Gastroesophageal sphincter (tissue), 4 donors: ENCODE measurements around the gene DYNC1I2. TPM values are rescaled to one million over a fixed set of nuclear protein-coding genes. Genes with fewer than 3 reads are reported as not detected.

Experiments
- ATAC-seq: fragments of 150-250 bp; one replicate; pipeline ENCODE4 v1.9.1; 2016; ENCODE audit warnings: mild to moderate bottlenecking, moderate library complexity
- H3K27ac ChIP-seq, 4 donors: fragments of 200-600 bp; sonication (generic) in 3 of 4; 1 replicate in 3 of 4; 2 replicates in 1 of 4; pipeline ENCODE4 v1.5.1; 2016 to 2019
- H3K27me3 ChIP-seq: fragments of 200-600 bp; sonication (generic); one replicate; pipeline ENCODE4 v1.5.1; 2019
- H3K36me3 ChIP-seq, 2 donors: fragments of 200-600 bp; sonication (generic); one replicate each; pipeline ENCODE4 v1.5.1; 2019; ENCODE audit warnings: control low read depth in 1 of 2
- H3K4me1 ChIP-seq, 3 donors: fragments of 200-600 bp; sonication (generic); 1 replicate in 2 of 3; 2 replicates in 1 of 3; pipeline ENCODE4 v1.5.1; 2016 to 2019; ENCODE audit warnings: control low read depth in 2 of 3
- H3K4me3 ChIP-seq, 2 donors: fragments of 200-600 bp; sonication (generic); one replicate each; pipeline ENCODE4 v1.5.1; 2019; ENCODE audit warnings: mild to moderate bottlenecking in 1 of 2, moderate library complexity in 1 of 2
- H3K9me3 ChIP-seq, 3 donors: fragments of 200-600 bp; sonication (generic); one replicate each; pipeline ENCODE4 v1.5.1; 2017 to 2019; ENCODE audit warnings: control low read depth in 2 of 3
- EP300 ChIP-seq: sonication (generic); formaldehyde crosslinking; IDR thresholded peaks from one replicate; pipeline ENCODE4 v1.6.1; 2017; ENCODE audit warnings: antibody characterized with exemption, mild to moderate bottlenecking
- POLR2A ChIP-seq, 2 donors: fragments of 450-650 bp; IDR thresholded peaks; one replicate each; pipeline ENCODE4 v1.6.1; 2017; ENCODE audit warnings: antibody characterized with exemption in 2 of 2, mild to moderate bottlenecking in 2 of 2, moderate library complexity in 1 of 2
- POLR2AphosphoS5 ChIP-seq: sonication (generic); formaldehyde crosslinking; IDR thresholded peaks from one replicate; pipeline ENCODE4 v1.6.1; 2017; ENCODE audit warnings: antibody characterized with exemption
- WGBS, 2 donors: methylation state at CpG; one replicate each; pipeline ENCODE4 v1.1.5; 2018; ENCODE audit warnings: low coverage in 1 of 2; 5-methylcytosine and 5-hydroxymethylcytosine counted together
- total RNA-seq, 4 donors: library from RNA; depleted of rRNA; stranded (reverse); fragments of >200 nt; gene quantifications; one replicate each; pipeline ENCODE4 v1.1.0, GENCODE V29; 2016
- TF ChIP-seq, protein P1 (sequence below), 4 experiments: fragments of 200-600 bp in 2 of 4; fragments of 450-650 bp in 2 of 4; sonication (generic) in 1 of 4; IDR thresholded peaks; one replicate each; pipeline ENCODE4 v1.5.1; 2017 to 2019; ENCODE audit warnings: antibody characterized with exemption in 4 of 4, mild to moderate bottlenecking in 2 of 4, moderate library complexity in 2 of 4

DYNC1I2 gene
- total RNA-seq, 4 donors from 2014 or later: 117 to 147 (median 131) TPM

GRCh38 chr2:171741189-171741588 lies 53.9 kb downstream of the DYNC1I2 start:
- H3K9me3 ChIP-seq: no peaks in the 10 kb centered on the region
- H3K4me3 ChIP-seq: no peak overlapping the region
- ATAC-seq: no peak
- H3K27me3 ChIP-seq: no peaks in the 10 kb centered on the region
- peaks cover 0 to 94% of the 10 kb centered on the region in 2 donors for H3K36me3 ChIP-seq
- 65 to 81% methylated on average over 2 of the region's 2 CpGs for WGBS, 2 donors
- no peaks in the 10 kb centered on the region for H3K4me1 ChIP-seq
- TF ChIP-seq POLR2AphosphoS5: no peak
- no peak for TF ChIP-seq EP300
- no peak for TF ChIP-seq POLR2A (IDR thresholded peaks at IDR 0.05)
- TF ChIP-seq, protein P1, sequence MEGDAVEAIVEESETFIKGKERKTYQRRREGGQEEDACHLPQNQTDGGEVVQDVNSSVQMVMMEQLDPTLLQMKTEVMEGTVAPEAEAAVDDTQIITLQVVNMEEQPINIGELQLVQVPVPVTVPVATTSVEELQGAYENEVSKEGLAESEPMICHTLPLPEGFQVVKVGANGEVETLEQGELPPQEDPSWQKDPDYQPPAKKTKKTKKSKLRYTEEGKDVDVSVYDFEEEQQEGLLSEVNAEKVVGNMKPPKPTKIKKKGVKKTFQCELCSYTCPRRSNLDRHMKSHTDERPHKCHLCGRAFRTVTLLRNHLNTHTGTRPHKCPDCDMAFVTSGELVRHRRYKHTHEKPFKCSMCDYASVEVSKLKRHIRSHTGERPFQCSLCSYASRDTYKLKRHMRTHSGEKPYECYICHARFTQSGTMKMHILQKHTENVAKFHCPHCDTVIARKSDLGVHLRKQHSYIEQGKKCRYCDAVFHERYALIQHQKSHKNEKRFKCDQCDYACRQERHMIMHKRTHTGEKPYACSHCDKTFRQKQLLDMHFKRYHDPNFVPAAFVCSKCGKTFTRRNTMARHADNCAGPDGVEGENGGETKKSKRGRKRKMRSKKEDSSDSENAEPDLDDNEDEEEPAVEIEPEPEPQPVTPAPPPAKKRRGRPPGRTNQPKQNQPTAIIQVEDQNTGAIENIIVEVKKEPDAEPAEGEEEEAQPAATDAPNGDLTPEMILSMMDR (IDR thresholded peaks at IDR 0.05): no peak
- no peak overlapping the region for H3K27ac ChIP-seq

DNA sequence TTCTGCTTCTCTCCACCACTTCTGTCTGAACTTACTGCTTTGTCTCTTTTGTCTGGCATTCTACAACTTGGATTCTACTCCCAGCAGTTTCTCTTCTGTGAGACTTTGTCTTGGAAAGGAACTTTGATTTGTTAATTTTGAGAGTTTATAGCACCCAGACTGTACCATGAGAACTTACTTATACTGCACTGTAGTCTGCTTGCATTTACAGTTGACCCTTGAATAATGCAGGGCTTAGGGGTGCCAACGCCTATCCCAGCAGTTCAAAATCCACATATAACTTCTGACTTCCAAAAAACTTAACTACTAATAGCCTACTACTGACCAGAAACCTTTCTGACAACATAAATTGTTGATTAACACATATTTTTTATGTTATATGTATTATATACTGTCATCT lies 55.5 kb downstream of the DYNC1I2 start:
- Histone ChIP-seq H3K27me3 (no peaks in the 10 kb centered on the region), H3K36me3 (peaks cover 0 to 94% of the 10 kb centered on the region in 2 donors), H3K9me3 (no peaks in the 10 kb centered on the region), H3K4me3 (no peak overlapping the region), H3K27ac (no peak overlapping the region), H3K4me1 (no peaks in the 10 kb centered on the region)
- TF ChIP-seq POLR2A (IDR thresholded peaks at IDR 0.05): no peak
- no peak for TF ChIP-seq EP300
- TF ChIP-seq, protein P1 (IDR thresholded peaks at IDR 0.05): no peak
- TF ChIP-seq POLR2AphosphoS5: no peak
- ATAC-seq: no peak
- WGBS, 2 donors: 60% methylated on average over 1 of the region's 1 CpG; no CpG with 5 or more reads in 1 of the 2 donors

- Histone ChIP-seq H3K27ac (no peak overlapping the region), H3K36me3 (peaks cover 0 to 96% of the 10 kb centered on the region in 2 donors), H3K9me3 (no peaks in the 10 kb centered on the region), H3K4me3 (no peak overlapping the region), H3K4me1 (no peaks in the 10 kb centered on the region), H3K27me3 (no peaks in the 10 kb centered on the region)
- 58 to 86% methylated on average over 1 of the region's 1 CpG for WGBS, 2 donors
- ATAC-seq: no peak
- TF ChIP-seq, protein P1 (IDR thresholded peaks at IDR 0.05): no peak
- TF ChIP-seq POLR2AphosphoS5 (no peak), POLR2A (IDR thresholded peaks at IDR 0.05) (no peak), EP300 (no peak)
Measured at GRCh38 chr2:171745141-171745540, 57.9 kb downstream of the DYNC1I2 start.

DNA sequence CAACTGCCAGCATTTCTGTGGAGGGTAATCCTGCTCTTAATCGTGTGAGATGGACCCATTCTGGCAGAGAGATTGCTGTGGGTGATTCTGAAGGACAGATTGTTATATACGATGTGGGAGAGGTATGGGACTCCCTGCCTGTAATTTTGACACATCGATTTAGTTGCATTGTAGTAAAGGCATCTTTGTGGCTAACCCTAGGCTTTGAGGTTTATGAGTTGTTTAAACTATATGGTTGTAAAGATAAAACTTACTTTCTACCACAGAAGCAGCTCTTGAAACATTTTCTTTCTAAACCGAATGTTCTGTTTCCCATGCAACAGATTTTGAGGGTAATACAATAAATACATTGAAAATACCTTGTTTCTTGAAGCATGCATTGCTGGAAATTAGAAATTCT lies 58.5 kb downstream of the DYNC1I2 start:
- H3K27ac ChIP-seq: no peak overlapping the region
- no peaks in the 10 kb centered on the region for H3K9me3 ChIP-seq
- WGBS, 2 donors: 73 to 92% methylated on average over 4 of the region's 4 CpGs
- no peaks in the 10 kb centered on the region for H3K4me1 ChIP-seq
- ATAC-seq: no peak
- H3K4me3 ChIP-seq: no peak overlapping the region
- TF ChIP-seq POLR2A (IDR thresholded peaks at IDR 0.05) (no peak), POLR2AphosphoS5 (no peak), EP300 (no peak)
- TF ChIP-seq, protein P1 (IDR thresholded peaks at IDR 0.05): no peak
- peaks cover 0 to 95% of the 10 kb centered on the region in 2 donors for H3K36me3 ChIP-seq
- no peaks in the 10 kb centered on the region for H3K27me3 ChIP-seq

DNA sequence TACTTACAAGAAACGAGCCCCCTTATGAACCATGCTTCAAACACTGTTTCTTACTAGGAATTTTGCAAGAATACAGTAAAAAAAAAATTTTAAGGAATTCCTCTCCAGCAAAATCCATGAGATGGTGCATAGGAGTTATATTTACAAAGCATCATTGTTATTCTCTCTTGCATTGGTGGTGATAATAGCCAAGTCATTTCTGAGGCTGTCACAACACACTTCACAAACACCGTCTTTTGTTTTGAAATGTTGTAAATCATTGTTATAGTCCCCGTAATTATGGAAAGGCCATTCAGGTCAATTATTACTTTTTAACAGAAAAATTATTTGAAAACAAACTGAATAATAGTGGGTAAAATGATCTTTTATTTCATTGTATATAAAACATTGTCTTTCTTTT lies 60.1 kb downstream of the DYNC1I2 start:
- Histone ChIP-seq H3K9me3 (no peaks in the 10 kb centered on the region), H3K36me3 (peaks cover 0 to 95% of the 10 kb centered on the region in 2 donors), H3K4me1 (no peaks in the 10 kb centered on the region), H3K4me3 (no peak overlapping the region), H3K27me3 (no peaks in the 10 kb centered on the region), H3K27ac (no peak overlapping the region)
- no peak for TF ChIP-seq EP300
- TF ChIP-seq POLR2AphosphoS5: no peak
- no peak for TF ChIP-seq POLR2A (IDR thresholded peaks at IDR 0.05)
- TF ChIP-seq, protein P1 (IDR thresholded peaks at IDR 0.05): no peak
- 82 to 83% methylated on average over 2 to 3 of the region's 3 CpGs for WGBS, 2 donors
- ATAC-seq: no peak
